ENCODE data around the gene NHEJ1. TPM values are rescaled to one million over a fixed set of nuclear protein-coding genes. Genes with fewer than 3 reads are reported as not detected.

Gene NHEJ1
- total RNA-seq, 1 donor from 2014 or later = 8.9 TPM

DNA sequence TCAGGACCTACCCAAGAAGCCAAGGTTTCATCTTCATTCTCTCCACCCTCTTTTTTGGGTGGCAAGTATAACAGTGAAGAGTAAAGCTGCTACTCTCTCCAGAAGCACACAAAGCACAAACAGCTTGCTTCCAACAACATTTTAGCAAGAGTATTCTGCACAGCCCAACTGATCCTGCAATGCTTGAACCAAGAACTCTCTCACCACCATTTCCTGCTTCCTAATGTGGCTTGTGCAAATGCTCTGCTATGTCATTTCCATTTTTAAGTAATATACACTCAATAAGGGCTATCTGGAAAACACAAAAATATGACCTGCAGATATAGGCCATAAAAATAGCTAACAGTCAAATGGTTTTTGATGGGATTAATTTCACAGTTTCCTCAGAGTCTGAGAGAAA, 75.8 kb downstream of the NHEJ1 start:
- no peak for ATAC-seq

DNA sequence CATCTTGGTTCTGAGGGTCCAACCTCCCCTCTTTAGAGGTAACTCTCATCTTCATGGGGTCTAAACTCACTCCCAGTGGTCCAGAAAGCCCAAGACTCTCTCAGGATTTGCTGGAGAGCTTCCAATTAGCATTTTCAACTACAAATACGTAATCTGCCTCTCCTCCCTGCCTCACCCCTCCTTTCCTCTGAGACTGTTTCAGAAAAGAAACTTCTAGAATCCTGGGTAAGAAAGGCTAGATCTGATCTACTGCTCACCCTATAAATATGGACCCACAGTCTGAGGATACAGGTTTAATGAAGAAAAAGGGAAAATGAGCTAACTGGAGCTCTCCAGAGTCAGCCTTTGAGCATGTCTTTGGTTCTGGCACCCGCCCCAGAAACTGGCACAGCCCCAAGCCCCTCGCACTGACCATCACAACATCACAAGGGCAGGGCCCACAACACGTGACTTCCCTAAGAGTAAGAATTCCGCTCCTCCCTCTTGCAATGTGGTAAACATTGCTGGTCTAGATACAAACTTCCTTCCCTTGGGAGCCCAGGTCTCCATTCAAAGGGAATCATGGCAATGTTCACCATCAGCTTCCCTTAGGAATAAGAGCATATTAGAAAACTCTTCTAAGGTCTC, 78.2 kb downstream of the NHEJ1 start:
- ATAC-seq = no peak

GRCh38 chr2:219081701-219082331, 78.8 kb downstream of the NHEJ1 start:
- no peak for ATAC-seq

GRCh38 chr2:219081096-219081495, 79.5 kb downstream of the NHEJ1 start:
- ATAC-seq = no peak

DNA sequence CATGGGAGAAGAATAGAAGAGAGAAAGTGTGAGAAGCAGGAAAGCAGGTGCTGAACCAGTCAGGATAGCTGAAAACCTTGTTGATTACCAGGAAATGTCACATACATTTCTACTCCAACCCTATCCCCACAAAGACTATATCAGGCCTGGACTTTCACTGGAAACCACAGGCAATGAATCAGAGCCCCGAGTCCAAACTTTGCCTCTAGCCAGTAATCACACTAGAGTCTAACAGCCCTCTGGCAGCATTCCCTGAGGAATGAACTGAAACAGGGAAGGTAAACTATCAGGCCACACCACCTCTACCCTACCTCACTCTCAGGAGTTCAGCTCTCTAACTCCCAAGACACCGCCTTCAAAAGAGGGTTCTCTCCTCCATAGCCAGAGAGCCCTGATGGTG, 81.2 kb downstream of the NHEJ1 start:
- ATAC-seq = no peak

- no peak for ATAC-seq
Measured at GRCh38 chr2:219078951-219079350, 81.7 kb downstream of the NHEJ1 start.

- no peak for ATAC-seq
Measured at GRCh38 chr2:219078126-219078525, 82.5 kb downstream of the NHEJ1 start.

DNA sequence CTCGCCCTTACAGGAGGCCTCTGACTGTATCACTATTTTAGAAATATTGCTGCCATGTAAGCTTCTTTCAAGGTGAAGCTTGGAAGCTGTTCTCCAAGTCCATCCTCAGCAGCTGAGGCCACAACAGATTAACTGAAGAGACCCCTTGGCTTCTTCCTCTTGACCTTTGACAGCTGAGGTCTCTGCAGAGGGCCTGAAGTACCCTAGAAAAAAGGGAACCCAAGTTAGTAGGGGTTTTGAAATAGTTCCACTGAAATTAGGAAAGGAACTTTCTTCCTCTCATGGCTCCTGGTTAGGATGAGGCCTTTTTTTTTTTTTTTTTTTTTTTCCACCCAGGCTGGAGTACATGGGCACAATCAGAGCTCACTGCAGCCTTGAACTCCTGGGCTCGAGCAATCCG, 84.4 kb downstream of the NHEJ1 start:
- no peak for ATAC-seq

DNA sequence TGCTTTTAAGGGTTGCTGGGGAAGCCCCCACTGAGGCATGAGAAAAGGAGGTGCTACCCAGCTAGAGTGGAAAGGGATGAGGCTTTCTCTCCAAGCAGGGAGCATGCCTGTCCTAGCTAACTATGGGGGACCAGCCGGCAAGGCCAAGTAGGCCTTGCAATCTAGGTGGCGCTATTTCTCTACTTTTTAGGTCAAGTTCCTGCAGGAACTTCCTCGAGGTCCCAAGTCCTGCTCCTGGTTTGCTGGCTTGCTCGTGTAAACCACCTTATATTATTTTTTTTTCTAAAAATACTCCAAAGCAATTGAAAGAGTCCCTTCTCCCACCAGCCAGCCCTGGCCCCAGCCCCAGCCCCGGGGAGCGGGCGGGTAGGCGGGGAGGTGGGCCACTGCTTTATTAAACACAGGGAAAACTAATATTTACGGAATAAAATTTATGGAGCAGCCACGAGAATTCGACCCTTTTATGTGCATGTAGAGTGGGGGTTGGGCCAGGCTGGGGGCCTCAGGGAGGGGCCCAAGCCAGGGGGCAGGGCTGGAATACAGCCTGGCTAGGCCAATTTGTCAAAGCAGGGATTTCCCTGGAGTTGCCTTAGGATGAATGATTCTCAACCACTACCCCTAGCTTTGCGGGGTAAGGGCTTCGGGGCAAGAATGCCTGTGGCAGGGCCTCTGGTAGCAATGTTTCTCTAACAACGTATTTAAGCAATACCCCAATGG, 87.0 kb downstream of the NHEJ1 start:
- no peak for ATAC-seq

DNA sequence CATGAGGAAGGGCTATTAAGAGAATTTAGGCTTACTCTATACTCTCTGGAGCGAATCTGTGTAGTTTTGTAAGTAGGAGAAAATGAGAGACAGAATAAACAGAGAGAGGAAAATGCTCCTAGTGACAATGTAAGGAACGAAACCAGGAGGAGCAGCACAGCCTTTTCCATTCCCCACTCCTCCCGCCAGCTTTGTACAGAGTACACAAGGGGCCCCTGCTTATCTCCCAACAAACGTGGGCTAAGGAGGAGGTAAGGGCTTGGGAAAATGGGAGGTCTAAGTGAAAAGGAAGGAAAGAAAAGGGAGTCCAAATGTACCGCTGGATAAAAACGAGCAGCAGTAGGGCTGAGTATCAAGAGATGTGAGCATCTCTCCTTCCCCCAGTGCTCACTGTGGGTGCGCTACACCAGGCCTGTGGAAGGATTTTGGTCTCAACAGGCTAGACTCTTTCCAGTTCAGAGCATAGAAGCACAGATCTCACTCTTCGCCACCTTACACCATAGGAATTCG, 87.8 kb downstream of the NHEJ1 start:
- no peak for ATAC-seq

DNA sequence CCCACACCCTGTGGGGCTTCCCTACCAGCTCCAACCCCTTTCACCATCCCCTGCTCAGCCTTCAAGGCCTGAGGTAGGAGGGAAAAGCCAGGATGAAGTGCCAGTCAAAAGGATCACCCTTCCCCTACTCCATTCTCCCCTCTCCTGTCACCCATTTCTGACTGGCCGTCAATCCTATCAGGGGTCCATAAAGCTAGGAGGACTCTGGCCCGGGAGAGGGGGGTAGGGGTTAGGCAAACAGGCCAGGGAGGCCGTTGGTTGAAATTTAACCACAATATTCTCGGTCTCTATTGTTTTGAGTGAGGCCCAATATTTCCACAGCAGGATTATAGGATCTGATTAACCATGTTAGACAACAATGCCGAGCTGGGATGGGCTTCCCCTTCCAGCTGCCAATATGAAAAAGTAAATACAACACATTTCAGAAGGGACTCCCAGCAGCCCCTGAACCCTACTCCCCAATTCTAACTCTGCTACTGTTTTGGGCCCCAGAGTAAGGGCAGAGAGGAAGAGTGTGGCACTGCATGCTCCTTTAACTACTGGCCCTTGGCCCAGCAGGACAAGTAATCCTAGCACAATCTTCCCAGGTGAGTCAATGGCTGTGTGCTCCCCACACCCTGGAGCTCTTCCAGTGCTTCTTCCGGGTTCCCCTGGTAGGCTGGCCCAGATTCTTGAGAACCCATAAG, 89.3 kb downstream of the NHEJ1 start:
- ATAC-seq = peak; percentile 91

- no peak for ATAC-seq
Measured at GRCh38 chr2:219065484-219065883, 95.1 kb downstream of the NHEJ1 start.

DNA sequence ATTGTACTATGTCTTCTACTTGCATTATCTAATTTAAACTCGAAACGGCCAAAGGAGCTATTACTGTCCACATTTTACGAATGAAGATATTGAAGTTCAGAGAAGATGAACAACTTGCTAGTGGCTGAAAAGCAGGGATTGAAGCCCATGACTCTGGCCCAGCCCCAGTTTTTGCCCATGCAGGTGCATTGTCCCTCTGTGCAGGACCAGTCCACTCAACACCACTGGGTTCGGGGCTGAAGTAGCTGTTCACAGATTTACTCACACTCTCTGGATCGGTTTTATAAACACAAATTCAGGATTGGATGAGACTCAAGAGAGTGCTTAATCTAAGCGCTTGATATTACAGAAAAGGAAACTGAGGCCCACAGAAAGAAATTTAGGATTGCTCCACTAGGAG, 98.5 kb downstream of the NHEJ1 start:
- no peak for ATAC-seq

DNA sequence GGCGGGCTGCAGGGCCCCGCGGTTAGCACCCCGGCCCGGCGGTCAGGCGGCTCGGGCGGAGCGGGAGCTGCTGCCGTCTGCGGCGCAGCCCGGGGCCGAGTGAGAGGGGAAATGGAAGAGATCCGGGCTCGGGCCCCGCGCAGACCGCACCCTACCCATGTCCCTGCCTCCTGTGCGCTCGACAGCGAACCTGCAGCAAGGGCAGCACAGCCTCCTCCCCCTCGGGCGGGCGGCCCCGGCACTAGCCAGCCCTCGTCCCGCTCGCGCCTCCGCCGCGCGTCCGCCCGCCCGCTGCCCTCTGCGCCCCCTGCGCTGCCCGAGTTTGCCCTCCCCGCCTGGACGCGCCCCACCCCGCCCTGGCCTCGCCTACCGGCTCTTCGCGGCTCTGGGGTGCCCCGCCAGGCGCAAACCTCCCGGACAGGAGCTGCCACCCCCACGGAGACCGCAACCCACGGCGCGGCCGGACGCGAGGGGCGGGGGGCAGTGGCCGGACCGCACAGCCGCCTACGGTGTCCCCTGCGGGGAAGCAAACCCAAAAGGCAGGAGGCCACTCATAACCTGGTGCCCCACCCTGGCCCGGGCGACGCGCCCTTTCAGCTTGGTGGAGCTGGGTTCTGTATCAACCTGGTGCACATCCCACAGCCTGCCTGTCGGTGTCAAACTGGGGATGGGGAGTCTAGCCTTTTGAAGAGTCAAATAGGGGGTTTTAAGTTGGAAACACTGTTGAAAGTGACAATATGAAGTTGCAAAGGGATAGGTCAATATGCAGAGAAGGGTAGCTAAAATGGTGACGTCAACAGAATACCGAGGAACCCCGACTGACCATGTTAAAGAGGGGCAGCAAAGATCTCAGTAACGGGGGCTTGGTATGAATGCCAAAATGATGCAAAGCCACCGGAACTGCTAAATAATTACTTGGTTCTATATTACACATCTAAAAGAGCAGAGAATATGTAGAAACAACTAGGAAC, 99.5 kb downstream of the NHEJ1 start, which contains the start of gene IHH:
Gene IHH, minus strand, starts transcription at position 101 of the 971 bp plus-strand sequence. CDS start 454 bp downstream, outside the sequence.
- peak; percentile 50 for ATAC-seq

GRCh38 chr2:219059725-219060682, 100.6 kb downstream of the NHEJ1 start:
- no peak for ATAC-seq

GRCh38 chr2:219059375-219059724, 101.3 kb downstream of the NHEJ1 start:
- no peak for ATAC-seq

DNA sequence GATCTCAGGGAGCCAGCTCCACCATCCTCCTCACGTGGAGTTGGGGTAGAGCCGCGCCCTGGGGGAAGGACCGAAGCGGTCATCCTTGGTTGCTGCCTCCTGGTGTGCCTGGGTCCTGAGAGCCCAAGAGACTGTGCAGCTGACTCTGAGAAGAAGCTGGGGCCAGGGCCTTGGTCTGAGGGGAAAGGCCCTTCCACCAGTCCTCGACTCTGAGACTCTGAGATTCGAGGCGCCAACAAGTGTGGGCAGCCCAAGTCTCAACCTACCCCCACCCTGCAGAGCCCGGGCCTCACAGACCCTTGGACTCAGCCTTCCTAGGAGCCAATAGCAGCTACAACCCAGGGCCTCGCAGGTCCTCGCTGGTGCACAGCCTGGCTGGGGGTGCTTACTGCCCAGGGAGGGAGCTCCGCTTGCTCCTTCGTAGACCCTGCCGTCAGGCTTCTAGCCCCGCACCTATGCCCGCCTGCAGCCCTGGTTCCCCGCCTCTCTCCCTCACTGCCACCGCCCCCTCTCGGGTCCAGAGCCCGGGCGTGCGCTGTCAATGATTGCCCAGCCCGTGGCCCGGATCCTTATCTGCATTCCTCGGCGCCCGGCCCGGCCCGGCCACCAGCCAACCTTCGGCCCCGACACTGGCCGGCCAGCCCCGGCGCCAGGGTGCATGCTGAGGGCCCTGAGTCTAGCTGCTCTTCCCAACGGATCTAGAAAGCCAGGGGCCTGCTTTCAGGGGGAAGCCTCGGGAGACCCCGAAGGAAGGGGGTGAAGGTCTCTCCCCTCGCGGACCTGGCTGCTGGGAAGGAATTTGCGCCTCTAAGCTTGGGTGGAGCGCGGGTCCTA, 101.9 kb downstream of the NHEJ1 start:
- no peak for ATAC-seq

DNA sequence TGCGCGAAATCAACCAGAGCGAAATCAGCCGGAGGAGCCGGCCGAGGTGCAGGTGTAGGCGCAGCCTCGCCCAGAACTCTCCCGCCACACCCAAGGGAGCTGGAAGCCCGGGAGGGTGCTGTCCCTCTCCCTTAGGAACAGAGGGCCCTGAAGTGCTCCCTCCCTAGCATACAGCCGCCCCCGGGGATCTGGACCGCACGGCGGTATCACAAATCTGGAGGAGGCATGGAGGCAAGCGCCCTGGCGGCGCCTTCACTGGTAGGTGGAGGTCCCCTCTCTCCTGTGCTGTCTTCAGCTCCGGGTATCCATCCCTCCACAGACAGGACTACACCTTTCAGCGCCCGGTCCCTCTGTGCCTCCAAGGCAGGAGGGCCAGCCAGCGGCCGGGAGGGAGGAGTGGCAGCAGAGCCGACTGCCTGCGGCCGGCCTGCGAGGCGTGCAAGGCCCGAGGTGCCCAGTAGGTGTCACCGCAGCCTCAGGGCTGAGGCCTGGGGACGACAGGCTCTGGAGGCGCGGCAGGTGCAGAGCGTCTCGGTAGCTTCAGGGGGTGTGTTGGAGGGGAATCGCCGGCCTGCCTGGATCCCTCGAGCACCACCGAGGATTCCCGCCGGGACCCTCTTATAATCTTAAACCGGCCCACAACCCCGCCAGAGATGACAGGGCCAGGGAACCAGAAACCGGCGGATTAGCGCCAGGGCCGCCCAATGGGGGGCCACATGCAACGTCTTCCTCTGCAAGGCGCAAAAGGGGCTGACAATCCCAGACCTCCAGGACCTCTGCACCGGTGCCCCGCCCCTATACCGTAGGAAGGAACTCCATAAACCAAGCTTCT, 102.7 kb downstream of the NHEJ1 start:
- peak; percentile 84 for ATAC-seq
